Measurements from ENCODE around the gene PRPSAP1.
"Not testable (repeated sequence)": the region's sequence is repeated elsewhere in the genome, so short reads cannot be mapped to it uniquely, and the experiment has no call there.

PRPSAP1 gene

GRCh38 chr17:76357597-76358158, 4.0 kb upstream of the PRPSAP1 start:
- DNase-seq: no peak

GRCh38 chr17:76356803-76357456, 3.2 kb upstream of the PRPSAP1 start:
- no peak for DNase-seq

- no peak for DNase-seq
Measured at GRCh38 chr17:76354747-76355310, 1.1 kb upstream of the PRPSAP1 start.

- DNase-seq: no peak
Measured at GRCh38 chr17:76354317-76354729, 607 bp upstream of the PRPSAP1 start.

- no peak for DNase-seq
Measured at GRCh38 chr17:76353004-76353598, 615 bp downstream of the PRPSAP1 start.

- DNase-seq: no peak
Measured at GRCh38 chr17:76351526-76352071, 2.1 kb downstream of the PRPSAP1 start.

GRCh38 chr17:76350463-76350862, 3.3 kb downstream of the PRPSAP1 start:
- DNase-seq: no peak

- DNase-seq: not testable (repeated sequence)
Measured at GRCh38 chr17:76346936-76347335, 6.8 kb downstream of the PRPSAP1 start.

- DNase-seq: no peak
Measured at GRCh38 chr17:76345377-76345974, 8.2 kb downstream of the PRPSAP1 start.

GRCh38 chr17:76343106-76343505, 10.6 kb downstream of the PRPSAP1 start:
- DNase-seq: no peak

- no peak for DNase-seq
Measured at GRCh38 chr17:76341301-76341700, 12.4 kb downstream of the PRPSAP1 start.

GRCh38 chr17:76337413-76337777, 16.3 kb downstream of the PRPSAP1 start:
- DNase-seq: no peak

GRCh38 chr17:76336756-76337412, 16.8 kb downstream of the PRPSAP1 start:
- DNase-seq: no peak

GRCh38 chr17:76335716-76336381, 17.9 kb downstream of the PRPSAP1 start:
- no peak for DNase-seq

GRCh38 chr17:76333673-76334505, 19.8 kb downstream of the PRPSAP1 start:
- DNase-seq: no peak

- DNase-seq: no peak
Measured at GRCh38 chr17:76331083-76331482, 22.6 kb downstream of the PRPSAP1 start.

- no peak for DNase-seq
Measured at GRCh38 chr17:76329664-76330063, 24.1 kb downstream of the PRPSAP1 start.

GRCh38 chr17:76327696-76328095, 26.0 kb downstream of the PRPSAP1 start:
- no peak for DNase-seq

GRCh38 chr17:76326306-76326705, 27.4 kb downstream of the PRPSAP1 start:
- no peak for DNase-seq

- no peak for DNase-seq
Measured at GRCh38 chr17:76318586-76318985, 35.1 kb downstream of the PRPSAP1 start.

- DNase-seq: no peak
Measured at GRCh38 chr17:76317535-76317934, 36.2 kb downstream of the PRPSAP1 start.

Measured in NCI-H748 treated with DMSO at 0.1 percent for 48 hours (cell line).